CD4-positive, CD25-positive, alpha-beta regulatory T cell (primary cell): Measurements from ENCODE around the gene GALE. TPM values are rescaled to one million over a fixed set of nuclear protein-coding genes. Genes with fewer than 3 reads are reported as not detected.

Experiments used
- ATAC-seq, 2 donors: fragments of 150-1000 bp; cut with Tn5 transposase; one replicate each; pipeline ENCODE4 v1.10.0; 2021; ENCODE audit warnings: low read depth in 2 of 2, moderate number of reproducible peaks in 2 of 2, moderate library complexity in 1 of 2
- DNase-seq, 3 donors: peaks; one replicate each; pipeline versions ENCODE4 v3.0.0 to v3.0.0-alpha.2; 2012 to 2022; ENCODE audit warnings: mixed read lengths in 1 of 3
- H3K27ac ChIP-seq: one replicate; pipeline ENCODE4 v1.7.0; 2013; ENCODE audit warnings: mild to moderate bottlenecking, low read length; ENCODE audit not compliant: insufficient read depth, poor library complexity, severe bottlenecking
- H3K27me3 ChIP-seq: one replicate; pipeline ENCODE4 v1.7.0; 2013; ENCODE audit warnings: low read length; ENCODE audit not compliant: control insufficient read depth, insufficient read depth
- H3K36me3 ChIP-seq: one replicate; pipeline ENCODE4 v1.7.0; 2013; ENCODE audit warnings: mild to moderate bottlenecking, low read length, moderate library complexity; ENCODE audit not compliant: control insufficient read depth, insufficient read depth
- H3K4me1 ChIP-seq: 2 replicates; pipeline ENCODE4 v1.7.0; 2013; ENCODE audit warnings: mild to moderate bottlenecking, low read length; ENCODE audit not compliant: insufficient read depth, control insufficient read depth, poor library complexity, severe bottlenecking
- H3K4me3 ChIP-seq: one replicate; pipeline ENCODE4 v1.7.0; 2013; ENCODE audit warnings: low read depth, mild to moderate bottlenecking, low read length, moderate library complexity
- H3K9me3 ChIP-seq, 2 experiments: 1 replicate in 1 of 2; 2 replicates in 1 of 2; pipeline ENCODE4 v1.7.0; 2013; ENCODE audit warnings: low read length in 2 of 2, mild to moderate bottlenecking in 1 of 2, moderate library complexity in 1 of 2; ENCODE audit not compliant: control insufficient read depth in 2 of 2
- H3K27ac Mint-ChIP-seq, 3 donors: one replicate each; pipeline ENCODE4 v1.8.0; 2020 to 2022; ENCODE audit warnings: mild to moderate bottlenecking in 3 of 3, mixed read lengths in 3 of 3, moderate library complexity in 2 of 3
- H3K27me3 Mint-ChIP-seq: one replicate; pipeline ENCODE4 v1.8.0; 2022; ENCODE audit warnings: mild to moderate bottlenecking, mixed read lengths
- H3K36me3 Mint-ChIP-seq: one replicate; pipeline ENCODE4 v1.8.0; 2020; ENCODE audit warnings: mixed read lengths
- H3K4me1 Mint-ChIP-seq, 4 donors: one replicate each; pipeline ENCODE4 v1.8.0; 2020 to 2022; ENCODE audit warnings: mixed read lengths in 4 of 4, mild to moderate bottlenecking in 1 of 4
- H3K4me3 Mint-ChIP-seq, 4 donors: one replicate each; pipeline ENCODE4 v1.8.0; 2020 to 2022; ENCODE audit warnings: mild to moderate bottlenecking in 4 of 4, mixed read lengths in 4 of 4, moderate library complexity in 3 of 4
- H3K9me3 Mint-ChIP-seq, 7 donors: one replicate each; pipeline ENCODE4 v1.8.0; 2020 to 2022; ENCODE audit warnings: mixed read lengths in 7 of 7, mild to moderate bottlenecking in 3 of 7, moderate library complexity in 2 of 7
- polyA plus RNA-seq, 4 donors: library from polyadenylated mRNA; unstranded; fragments of 300-500 nt; fragmentation: Illumina TruSeq; gene quantifications; one replicate each; pipeline ENCODE4 v1.2.3, GENCODE V29; 2021
- total RNA-seq: library from RNA; stranded (reverse); gene quantifications from one replicate; pipeline ENCODE4 v1.2.3, GENCODE V29; 2022

Gene GALE
- total and polyA plus RNA-seq, 5 donors from 2014 or later: 7.0 to 10.3 (median 9.8) TPM

DNA sequence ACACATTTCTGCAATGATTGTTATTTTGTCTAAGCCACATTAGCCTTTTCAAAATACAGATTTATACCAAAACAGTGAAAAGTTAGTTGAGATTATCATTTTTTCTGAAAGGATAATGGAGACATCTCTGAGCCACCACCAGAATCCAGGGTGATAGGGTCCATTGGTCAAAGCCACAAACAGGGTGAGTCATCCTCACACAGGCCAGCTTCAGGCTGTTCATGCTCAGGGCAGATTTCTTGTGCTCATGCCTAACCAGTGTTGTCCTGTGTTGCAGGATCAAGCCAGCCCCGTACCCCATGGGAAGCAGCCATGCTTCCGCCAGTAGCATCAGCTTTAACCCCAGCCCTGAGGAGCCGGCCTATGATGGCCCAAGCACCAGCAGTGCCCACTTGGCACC, 43.9 kb downstream of the GALE start:
- no peaks in the 10 kb centered on the region for H3K4me1 ChIP-seq
- Mint-ChIP-seq H3K27ac (no peak overlapping the region), H3K27me3 (no peaks in the 10 kb centered on the region), H3K9me3 (no peaks in the 10 kb centered on the region), H3K4me1 (peaks cover 0 to 9% (median 1%) of the 10 kb centered on the region in 4 donors), H3K4me3 (no peak overlapping the region), H3K36me3 (peaks cover 55% of the 10 kb centered on the region)
- H3K9me3 ChIP-seq: no peaks in the 10 kb centered on the region
- DNase-seq (no peak), ATAC-seq (no peak)
- H3K36me3 ChIP-seq: peaks cover 96% of the 10 kb centered on the region
- no peaks in the 10 kb centered on the region for H3K27me3 ChIP-seq
- no peak overlapping the region for H3K4me3 ChIP-seq
- no peak overlapping the region for H3K27ac ChIP-seq

DNA sequence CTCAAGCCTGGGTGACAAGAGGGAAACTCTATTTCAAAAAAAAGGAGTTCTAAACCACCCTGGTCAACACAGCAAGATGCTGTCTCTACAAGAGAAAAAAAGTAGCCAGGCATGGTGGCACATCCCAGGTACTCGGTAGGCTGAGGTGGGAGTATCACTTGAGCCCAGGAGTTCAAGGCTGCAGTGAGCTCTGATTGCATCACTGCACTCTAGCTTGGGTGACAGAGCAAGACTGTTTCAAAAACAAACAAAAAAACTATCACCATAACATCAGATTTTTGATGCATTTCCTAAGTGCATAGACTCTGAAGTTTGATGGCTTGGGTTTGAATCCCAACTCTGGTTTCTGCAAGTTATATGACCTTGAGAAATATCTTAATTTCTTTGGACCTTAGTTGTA, 47.6 kb downstream of the GALE start:
- H3K4me1 Mint-ChIP-seq: peaks cover 10 to 26% (median 15%) of the 10 kb centered on the region in 4 donors
- no peaks in the 10 kb centered on the region for H3K9me3 Mint-ChIP-seq
- H3K4me3 Mint-ChIP-seq: no peak overlapping the region
- no peaks in the 10 kb centered on the region for H3K27me3 Mint-ChIP-seq
- peaks cover 43% of the 10 kb centered on the region for H3K36me3 Mint-ChIP-seq
- H3K27me3 ChIP-seq: no peaks in the 10 kb centered on the region
- no peak overlapping the region for H3K4me3 ChIP-seq
- H3K4me1 ChIP-seq: peaks cover 1% of the 10 kb centered on the region
- no peak overlapping the region for H3K27ac ChIP-seq
- DNase-seq: no peak
- no peak for ATAC-seq
- no peaks in the 10 kb centered on the region for H3K9me3 ChIP-seq
- H3K36me3 ChIP-seq: peaks cover 87% of the 10 kb centered on the region
- H3K27ac Mint-ChIP-seq: no peak overlapping the region

DNA sequence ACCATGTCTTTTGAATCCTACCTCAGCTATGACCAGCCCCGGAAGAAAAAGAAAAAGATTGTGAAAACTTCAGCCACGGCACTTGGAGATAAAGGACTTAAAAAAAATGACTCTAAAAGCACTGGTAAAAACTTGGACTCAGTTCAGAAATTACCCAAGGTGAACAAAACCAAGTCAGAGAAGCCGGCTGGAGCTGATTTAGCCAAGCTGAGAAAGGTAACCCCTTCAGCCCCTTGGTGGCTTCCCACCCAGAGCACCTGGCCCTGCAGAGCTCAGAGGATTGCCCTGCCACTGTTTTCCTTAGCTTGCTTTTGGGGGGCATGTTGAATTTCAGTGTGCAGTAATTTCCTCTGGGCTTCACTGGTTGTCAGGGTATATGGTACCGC, 48.7 kb downstream of the GALE start:
- ATAC-seq (no peak), DNase-seq (no peak)
- no peak overlapping the region for H3K4me3 ChIP-seq
- peak overlapping the region in 2 of 3 donors; percentile 83 to 87 for H3K27ac Mint-ChIP-seq
- H3K9me3 ChIP-seq: no peaks in the 10 kb centered on the region
- no peaks in the 10 kb centered on the region for H3K9me3 Mint-ChIP-seq
- peaks cover 15 to 37% (median 26%) of the 10 kb centered on the region in 4 donors for H3K4me1 Mint-ChIP-seq
- peaks cover 40% of the 10 kb centered on the region for H3K36me3 Mint-ChIP-seq
- no peaks in the 10 kb centered on the region for H3K27me3 Mint-ChIP-seq
- H3K36me3 ChIP-seq: peaks cover 76% of the 10 kb centered on the region
- H3K4me3 Mint-ChIP-seq: no peak overlapping the region
- no peaks in the 10 kb centered on the region for H3K27me3 ChIP-seq
- peaks cover 4% of the 10 kb centered on the region for H3K4me1 ChIP-seq
- H3K27ac ChIP-seq: no peak overlapping the region

- peak in 2 of 3 donors; percentile 28 to 52 for DNase-seq
- H3K27me3 ChIP-seq: no peaks in the 10 kb centered on the region
- H3K36me3 Mint-ChIP-seq: peaks cover 40% of the 10 kb centered on the region
- H3K36me3 ChIP-seq: peaks cover 71% of the 10 kb centered on the region
- H3K4me1 Mint-ChIP-seq: peaks cover 16 to 40% (median 29%) of the 10 kb centered on the region in 4 donors
- no peaks in the 10 kb centered on the region for H3K9me3 ChIP-seq
- H3K27ac Mint-ChIP-seq: peak overlapping the region in 2 of 3 donors; percentile 83 to 87
- no peak overlapping the region for H3K27ac ChIP-seq
- no peaks in the 10 kb centered on the region for H3K27me3 Mint-ChIP-seq
- no peaks in the 10 kb centered on the region for H3K9me3 Mint-ChIP-seq
- peak in 1 of 2 donors; percentile 45 for ATAC-seq
- peaks cover 4% of the 10 kb centered on the region for H3K4me1 ChIP-seq
- peak overlapping the region in 1 of 4 donors; percentile 10 for H3K4me3 Mint-ChIP-seq
- no peak overlapping the region for H3K4me3 ChIP-seq
Measured at GRCh38 chr1:23751050-23751814, 49.3 kb downstream of the GALE start.

GRCh38 chr1:23748016-23748415, 52.5 kb downstream of the GALE start:
- H3K4me3 ChIP-seq: no peak overlapping the region
- H3K27me3 ChIP-seq: no peaks in the 10 kb centered on the region
- H3K27ac Mint-ChIP-seq: peak overlapping the region in 1 of 3 donors; percentile 62
- no peak for DNase-seq
- peaks cover 20% of the 10 kb centered on the region for H3K4me1 ChIP-seq
- H3K36me3 ChIP-seq: peaks cover 38% of the 10 kb centered on the region
- no peak overlapping the region for H3K27ac ChIP-seq
- H3K27me3 Mint-ChIP-seq: no peaks in the 10 kb centered on the region
- H3K4me1 Mint-ChIP-seq: peaks cover 28 to 55% (median 46%) of the 10 kb centered on the region in 4 donors
- no peak for ATAC-seq
- H3K36me3 Mint-ChIP-seq: peaks cover 15% of the 10 kb centered on the region
- H3K9me3 ChIP-seq: no peaks in the 10 kb centered on the region
- no peaks in the 10 kb centered on the region for H3K9me3 Mint-ChIP-seq
- H3K4me3 Mint-ChIP-seq: no peak overlapping the region

Other genes starting within 250 kb of the GALE start
- 51.1 TPM for gene ID3, start 241.3 kb downstream of the GALE start, total RNA-seq
- 10 to 100 TPM; 35.9 to 56.9 (median 48.0) TPM for gene ID3, start 241.3 kb downstream of the GALE start, polyA plus RNA-seq
- 1,395 TPM for gene RPL11, start 108.9 kb downstream of the GALE start, total RNA-seq
- 1,000 to 10,000 TPM; 1,256 to 1,673 (median 1,465) TPM for gene RPL11, start 108.9 kb downstream of the GALE start, polyA plus RNA-seq
- gene ELOA, start 57.3 kb downstream of the GALE start, total RNA-seq: 42.0 TPM
- 10 to 100 TPM; 22.6 to 34.3 (median 29.0) TPM for gene ELOA, start 57.3 kb downstream of the GALE start, polyA plus RNA-seq
- 85.8 TPM for gene PITHD1, start 22.3 kb downstream of the GALE start, total RNA-seq
- gene PITHD1, start 22.3 kb downstream of the GALE start, polyA plus RNA-seq: 10 to 100 TPM; 72.6 to 98.9 (median 78.1) TPM
- 50.4 TPM for gene LYPLA2, start 9.6 kb downstream of the GALE start, total RNA-seq
- 100 to 1,000 TPM in 2 of 4 donors, 10 to 100 TPM in 2; 84.4 to 111 (median 100) TPM for gene LYPLA2, start 9.6 kb downstream of the GALE start, polyA plus RNA-seq
- 15.7 TPM for gene HMGCL, start 24.7 kb upstream of the GALE start, total RNA-seq
- gene HMGCL, start 24.7 kb upstream of the GALE start, polyA plus RNA-seq: 10 to 100 TPM; 36.3 to 40.5 (median 37.4) TPM
- gene FUCA1, start 67.5 kb upstream of the GALE start, total RNA-seq: 5.3 TPM
- gene FUCA1, start 67.5 kb upstream of the GALE start, polyA plus RNA-seq: 10 to 100 TPM; 10.3 to 22.6 (median 17.0) TPM
- gene CNR2, start 112.6 kb upstream of the GALE start, total RNA-seq: 0.15 TPM
- under 1 TPM in 2 of 4 donors, not detected in 2; 0.03 to 0.05 TPM for gene CNR2, start 112.6 kb upstream of the GALE start, polyA plus RNA-seq
- gene PNRC2, start 159.1 kb upstream of the GALE start, total RNA-seq: 126 TPM
- gene PNRC2, start 159.1 kb upstream of the GALE start, polyA plus RNA-seq: 100 to 1,000 TPM; 123 to 149 (median 141) TPM
- gene SRSF10, start 179.6 kb upstream of the GALE start, total RNA-seq: 220 TPM
- 100 to 1,000 TPM; 127 to 151 (median 144) TPM for gene SRSF10, start 179.6 kb upstream of the GALE start, polyA plus RNA-seq